HG03045 (cell line): Measurements from ENCODE around the gene DTX3.
"Not testable (repeated sequence)": the region's sequence is repeated elsewhere in the genome, so short reads cannot be mapped to it uniquely, and the experiment has no call there.

ENCODE experiments used
- ATAC-seq: cut with Tn5 transposase; IDR thresholded peaks from one replicate; pipeline ENCODE4 v1.9.1; 2021; ENCODE audit warnings: mild to moderate bottlenecking, moderate library complexity; ENCODE audit not compliant: unreplicated experiment

Gene DTX3, protein sequence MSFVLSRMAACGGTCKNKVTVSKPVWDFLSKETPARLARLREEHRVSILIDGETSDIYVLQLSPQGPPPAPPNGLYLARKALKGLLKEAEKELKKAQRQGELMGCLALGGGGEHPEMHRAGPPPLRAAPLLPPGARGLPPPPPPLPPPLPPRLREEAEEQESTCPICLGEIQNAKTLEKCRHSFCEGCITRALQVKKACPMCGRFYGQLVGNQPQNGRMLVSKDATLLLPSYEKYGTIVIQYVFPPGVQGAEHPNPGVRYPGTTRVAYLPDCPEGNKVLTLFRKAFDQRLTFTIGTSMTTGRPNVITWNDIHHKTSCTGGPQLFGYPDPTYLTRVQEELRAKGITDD

DNA sequence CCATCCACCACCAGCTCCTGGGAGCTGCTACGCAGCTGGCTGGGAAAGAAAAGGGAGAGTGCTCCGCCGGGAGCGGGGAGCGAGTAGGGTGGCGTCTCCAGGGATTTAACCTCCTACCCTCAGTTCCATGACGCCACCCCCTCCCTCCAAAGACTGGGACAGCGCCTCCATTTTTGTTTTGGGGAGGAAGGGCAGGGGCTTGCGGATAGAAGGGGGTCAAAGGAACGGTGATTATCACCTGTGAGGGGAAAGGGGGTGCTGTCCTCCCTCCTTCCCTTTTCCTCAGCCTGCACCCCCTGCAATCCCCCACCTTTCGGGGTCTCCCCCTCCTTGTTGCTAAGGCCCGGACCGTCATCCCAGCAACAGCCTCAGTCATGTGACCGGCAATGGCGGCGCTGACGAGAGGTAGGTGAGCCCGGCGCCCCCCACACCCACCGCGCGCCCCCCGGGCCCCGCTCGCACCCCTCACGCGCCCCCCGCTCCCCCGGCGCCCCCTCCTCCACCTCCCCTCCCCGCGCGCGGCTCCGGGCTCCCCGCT lies at the start of gene DTX3:
Gene DTX3 (plus strand): TSS at position 371 of the 538 bp plus-strand sequence. CDS start 1,694 bp downstream, outside the sequence.
- no peak for ATAC-seq

DNA sequence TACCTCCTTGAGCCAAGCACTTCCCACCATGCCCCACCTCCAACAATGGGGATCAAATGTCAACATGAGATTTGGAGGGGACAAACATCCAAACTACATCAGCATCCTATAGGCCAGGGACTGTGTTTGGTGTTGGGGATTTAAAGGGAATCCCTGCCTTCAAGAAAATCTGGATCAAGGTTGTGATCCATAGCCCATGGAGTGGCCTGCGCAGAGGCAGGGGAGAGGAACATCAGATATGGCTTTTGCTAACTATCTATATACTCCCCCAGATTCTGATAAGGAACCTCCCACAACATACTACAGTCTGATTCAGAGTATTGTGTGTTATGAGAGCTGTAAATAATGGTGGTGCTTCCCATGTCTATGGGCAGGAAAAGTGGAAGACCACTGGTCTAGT lies 49.7 kb upstream of the DTX3 start:
- no peak for ATAC-seq

DNA sequence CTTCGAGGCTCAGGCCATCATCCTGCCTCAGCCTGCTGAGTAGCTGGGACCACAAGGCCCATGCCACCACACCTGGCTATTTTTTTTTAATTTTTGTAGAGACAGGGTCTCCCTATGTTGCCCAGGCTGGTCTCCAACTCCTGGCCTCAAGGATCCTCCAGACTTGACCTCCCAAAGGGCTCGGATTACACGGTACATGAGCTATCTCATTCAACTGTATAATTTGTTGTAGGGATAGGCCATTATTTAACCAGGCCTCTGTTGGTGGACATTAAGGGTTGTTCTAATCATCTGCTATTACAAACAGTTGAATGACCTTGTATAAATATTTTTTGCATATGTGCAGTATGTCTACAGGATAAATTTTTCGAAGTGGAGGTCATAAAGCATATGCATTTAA lies 45.8 kb upstream of the DTX3 start:
- ATAC-seq, result no peak

DNA sequence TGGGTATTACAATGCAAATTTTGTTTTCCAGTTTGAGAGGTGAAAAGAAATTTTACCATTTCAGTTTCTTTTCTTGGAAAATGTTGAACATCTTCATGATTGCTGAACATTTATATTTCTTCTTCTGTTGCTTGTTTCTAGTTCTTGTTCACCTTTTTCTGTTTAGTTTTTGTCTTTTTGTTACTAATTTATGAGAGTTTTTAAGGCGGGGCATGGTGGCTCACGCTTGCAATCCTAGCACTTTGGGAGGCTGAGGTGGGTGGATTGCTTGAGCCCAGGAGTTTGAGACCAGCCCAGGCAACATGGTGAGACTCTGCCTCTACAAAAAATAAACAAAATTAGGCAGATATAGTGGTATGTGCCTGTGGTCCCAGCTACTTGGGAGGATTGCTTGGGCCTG lies 44.1 kb upstream of the DTX3 start:
- ATAC-seq, result no peak

DNA sequence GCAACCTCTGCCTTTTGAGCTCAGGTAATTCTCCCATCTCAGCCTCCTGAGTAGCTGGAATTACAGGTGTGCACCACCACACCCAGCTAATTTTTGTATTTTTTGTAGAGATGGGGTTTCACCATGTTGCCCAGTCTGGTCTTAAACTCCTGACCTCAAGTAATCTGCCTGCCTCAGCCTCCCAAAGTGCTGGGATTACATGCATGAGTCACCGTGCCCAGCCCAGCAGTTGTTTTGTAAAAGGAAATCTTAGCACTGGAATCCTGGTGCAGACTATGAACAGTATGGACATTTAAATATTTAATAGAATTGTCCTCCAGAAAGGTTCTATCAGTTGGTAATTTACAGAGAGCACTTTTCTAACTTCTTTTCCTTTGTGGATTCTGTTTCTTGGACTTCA lies 43.5 kb upstream of the DTX3 start:
- not testable (repeated sequence) for ATAC-seq

DNA sequence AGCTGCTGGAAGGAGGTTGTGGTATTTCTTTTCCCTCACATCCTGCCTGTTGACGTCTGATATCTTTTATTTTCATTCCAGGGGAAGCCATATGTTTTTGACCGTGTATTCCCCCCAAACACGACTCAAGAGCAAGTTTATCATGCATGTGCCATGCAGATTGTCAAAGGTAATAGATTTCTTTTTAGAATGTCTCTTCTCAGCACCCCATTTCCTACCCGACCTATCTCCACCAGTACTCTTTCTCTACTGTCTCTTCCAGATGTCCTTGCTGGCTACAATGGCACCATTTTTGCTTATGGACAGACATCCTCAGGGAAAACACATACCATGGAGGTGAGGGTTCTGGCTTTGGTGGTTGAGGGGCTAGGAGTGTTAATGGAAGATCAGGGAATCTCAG lies 41.3 kb upstream of the DTX3 start:
- ATAC-seq, result no peak

DNA sequence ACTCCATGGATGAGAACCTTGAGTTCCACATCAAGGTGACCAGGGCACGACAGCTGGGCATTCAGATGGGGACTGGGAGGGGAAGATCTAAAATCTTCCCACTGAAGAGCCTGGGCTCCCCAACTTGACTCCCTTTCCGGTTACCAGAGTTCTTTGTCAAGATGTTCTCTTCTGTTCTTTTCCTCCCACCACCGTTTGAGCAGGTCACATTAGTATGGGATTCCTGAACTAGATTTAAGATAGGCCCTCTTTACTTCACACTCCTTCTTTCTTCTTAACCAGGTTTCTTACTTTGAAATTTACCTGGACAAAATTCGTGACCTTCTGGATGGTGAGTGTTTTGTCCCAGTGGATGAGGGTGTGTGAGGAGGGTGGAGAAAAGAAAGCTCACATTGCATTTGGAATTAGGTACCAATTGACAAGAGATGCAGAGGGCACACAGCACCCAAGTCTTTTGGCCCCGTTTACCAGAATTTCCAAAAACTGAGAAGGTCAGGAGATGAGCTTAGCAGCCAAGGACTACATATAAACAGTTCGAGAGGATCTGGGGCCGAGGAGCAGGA lies 40.4 kb upstream of the DTX3 start:
- ATAC-seq, result no peak

DNA sequence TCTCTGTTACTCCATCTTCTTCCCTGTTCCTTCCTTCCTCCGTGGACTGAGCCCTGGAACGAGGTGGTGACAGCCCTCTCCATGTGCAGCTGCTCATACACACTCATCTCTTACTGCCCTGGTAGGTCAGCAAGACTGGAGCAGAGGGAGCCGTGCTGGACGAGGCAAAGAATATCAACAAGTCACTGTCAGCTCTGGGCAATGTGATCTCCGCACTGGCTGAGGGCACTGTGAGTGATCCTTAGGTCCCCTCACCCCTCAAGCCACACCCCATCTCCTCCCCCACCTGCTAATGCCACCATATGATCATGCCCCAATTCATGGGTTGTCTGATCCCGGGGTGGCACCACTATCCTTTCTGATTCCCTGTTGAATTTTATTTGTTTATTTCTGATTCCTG lies 35.8 kb upstream of the DTX3 start:
- no peak for ATAC-seq

DNA sequence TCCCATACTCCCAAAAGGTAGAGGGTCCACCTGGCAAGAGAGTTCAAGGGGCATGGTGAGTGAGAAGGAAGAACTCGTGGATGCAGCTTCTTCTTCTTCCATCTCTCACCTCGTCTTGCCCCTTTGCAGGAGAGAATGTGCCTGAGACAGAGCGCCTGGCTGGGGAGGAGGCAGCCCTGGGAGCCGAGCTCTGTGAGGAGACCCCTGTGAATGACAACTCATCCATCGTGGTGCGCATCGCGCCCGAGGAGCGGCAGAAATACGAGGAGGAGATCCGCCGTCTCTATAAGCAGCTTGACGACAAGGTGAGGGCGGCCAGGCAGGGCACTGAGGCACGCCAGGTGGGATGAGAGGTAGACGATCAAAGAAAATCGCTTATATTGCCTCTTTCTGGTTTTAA lies 34.8 kb upstream of the DTX3 start:
- ATAC-seq, result no peak

DNA sequence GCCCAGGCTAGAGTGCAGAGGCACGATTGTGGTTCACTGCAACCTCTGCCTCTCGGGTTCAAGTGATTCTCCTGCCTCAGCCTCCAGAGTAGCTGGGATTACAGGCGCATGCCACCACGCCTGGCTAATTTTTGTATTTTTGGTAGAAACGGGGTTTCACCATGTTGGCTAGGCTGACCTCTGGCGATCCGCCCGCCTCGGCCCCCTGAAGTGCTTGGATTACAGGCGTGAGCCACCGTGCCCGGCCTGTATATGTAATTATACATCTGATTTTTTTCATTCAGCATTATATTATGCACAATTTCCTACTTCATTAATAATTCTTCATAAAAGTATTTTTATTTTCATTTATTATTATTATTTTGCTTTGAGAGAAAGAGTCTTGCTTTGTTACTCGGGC lies 34.2 kb upstream of the DTX3 start:
- not testable (repeated sequence) for ATAC-seq

DNA sequence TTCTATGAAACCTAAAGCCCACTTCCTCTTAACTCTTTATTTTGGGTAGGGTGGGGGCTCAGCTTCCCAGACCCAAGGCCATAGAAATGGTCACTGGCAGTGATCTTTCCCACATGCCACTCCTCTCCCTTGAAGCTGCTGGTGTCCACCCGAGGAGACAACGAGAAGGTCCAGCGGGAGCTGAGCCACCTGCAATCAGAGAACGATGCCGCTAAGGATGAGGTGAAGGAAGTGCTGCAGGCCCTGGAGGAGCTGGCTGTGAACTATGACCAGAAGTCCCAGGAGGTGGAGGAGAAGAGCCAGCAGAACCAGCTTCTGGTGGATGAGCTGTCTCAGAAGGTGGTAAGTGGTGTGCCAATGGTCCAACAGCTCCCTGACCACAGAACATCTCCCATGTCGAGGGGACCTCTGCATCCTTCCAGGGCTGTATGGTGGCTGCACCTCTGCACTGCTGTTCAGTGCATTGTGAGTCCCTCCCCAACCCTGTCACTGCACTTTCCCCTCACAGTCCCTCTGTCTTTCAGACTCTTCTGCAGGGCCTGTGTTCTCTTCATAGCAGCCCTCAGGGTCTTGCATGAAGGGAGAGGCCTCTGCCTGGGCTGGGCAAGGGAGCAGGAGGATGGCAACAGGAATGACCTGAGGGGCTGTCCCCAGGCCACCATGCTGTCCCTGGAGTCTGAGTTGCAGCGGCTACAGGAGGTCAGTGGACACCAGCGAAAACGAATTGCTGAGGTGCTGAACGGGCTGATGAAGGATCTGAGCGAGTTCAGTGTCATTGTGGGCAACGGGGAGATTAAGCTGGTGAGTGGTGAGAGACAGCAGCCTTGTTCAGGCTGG lies 32.5 kb upstream of the DTX3 start:
- no peak for ATAC-seq

DNA sequence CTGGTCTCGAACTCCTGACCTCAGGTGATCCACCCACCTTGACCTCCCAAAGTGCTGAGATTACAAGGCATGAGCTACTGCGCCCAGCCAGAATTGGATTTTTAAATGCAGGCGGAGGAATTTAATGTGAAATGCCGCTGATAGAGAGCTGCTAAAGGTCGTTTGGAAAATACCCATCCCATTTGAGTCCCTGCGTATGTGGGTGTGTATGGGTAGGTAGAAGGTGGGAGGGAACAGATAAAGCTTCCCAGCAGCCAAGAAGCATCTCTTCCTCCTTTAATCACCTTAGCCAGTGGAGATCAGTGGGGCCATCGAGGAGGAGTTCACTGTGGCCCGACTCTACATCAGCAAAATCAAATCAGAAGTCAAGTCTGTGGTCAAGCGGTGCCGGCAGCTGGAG lies 29.8 kb upstream of the DTX3 start:
- no peak for ATAC-seq

DNA sequence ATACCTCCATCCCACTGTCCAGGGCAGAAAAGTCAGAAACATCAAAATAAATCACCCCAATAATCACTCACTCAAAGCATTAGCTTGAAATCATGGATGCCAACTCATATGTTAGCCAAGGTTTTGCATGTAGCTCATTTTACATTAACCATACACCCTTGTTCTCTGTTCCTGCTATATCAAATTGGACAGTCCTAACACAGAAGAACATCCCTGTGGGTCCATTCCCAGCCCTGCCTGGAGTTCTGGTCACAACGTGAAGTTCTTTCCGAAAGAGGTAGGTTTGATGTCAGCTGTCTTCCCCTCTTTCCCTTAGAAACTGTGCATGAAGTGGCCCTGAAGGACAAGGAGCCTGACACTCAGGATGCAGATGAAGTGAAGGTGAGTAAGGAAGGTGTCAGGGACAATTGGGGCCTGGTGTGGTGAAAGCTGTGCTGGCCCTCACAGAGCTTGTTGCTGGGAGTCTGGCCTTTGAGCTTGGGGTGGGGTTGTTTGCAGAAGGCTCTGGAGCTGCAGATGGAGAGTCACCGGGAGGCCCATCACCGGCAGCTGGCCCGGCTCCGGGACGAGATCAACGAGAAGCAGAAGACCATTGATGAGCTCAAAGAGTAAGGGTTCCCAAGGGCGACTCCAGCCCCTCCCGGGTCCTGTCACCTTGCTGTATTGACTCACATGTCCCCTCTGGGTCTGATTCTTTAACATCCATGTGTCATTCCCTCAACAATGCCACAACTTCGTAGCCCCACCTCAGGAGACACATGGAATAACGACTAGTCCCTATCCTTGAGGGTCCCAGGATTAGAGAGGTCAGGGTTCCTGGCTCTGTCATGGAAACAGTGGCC lies 28.6 kb upstream of the DTX3 start:
- no peak for ATAC-seq

DNA sequence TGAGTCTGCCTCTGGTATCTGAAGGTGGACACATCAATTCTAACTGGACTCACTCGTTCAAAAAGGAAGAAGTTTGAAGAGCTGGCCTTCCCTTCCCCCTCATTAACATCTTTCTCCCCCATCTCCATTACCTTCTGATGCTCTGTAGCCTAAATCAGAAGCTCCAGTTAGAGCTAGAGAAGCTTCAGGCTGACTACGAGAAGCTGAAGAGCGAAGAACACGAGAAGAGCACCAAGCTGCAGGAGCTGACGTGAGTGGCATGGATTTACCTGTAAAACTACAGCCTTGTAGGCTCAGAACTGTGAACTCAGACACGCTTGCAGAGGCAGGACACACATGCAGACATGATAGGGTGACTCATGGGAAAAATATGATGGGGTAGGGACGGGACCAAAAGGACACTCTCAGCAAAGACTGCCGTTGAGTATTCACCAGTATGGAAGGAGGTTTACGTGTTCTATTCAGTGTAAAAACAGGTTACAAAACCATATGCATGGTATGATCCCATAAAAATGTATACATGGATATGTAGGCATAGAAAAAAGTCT lies 27.9 kb upstream of the DTX3 start:
- no peak for ATAC-seq

DNA sequence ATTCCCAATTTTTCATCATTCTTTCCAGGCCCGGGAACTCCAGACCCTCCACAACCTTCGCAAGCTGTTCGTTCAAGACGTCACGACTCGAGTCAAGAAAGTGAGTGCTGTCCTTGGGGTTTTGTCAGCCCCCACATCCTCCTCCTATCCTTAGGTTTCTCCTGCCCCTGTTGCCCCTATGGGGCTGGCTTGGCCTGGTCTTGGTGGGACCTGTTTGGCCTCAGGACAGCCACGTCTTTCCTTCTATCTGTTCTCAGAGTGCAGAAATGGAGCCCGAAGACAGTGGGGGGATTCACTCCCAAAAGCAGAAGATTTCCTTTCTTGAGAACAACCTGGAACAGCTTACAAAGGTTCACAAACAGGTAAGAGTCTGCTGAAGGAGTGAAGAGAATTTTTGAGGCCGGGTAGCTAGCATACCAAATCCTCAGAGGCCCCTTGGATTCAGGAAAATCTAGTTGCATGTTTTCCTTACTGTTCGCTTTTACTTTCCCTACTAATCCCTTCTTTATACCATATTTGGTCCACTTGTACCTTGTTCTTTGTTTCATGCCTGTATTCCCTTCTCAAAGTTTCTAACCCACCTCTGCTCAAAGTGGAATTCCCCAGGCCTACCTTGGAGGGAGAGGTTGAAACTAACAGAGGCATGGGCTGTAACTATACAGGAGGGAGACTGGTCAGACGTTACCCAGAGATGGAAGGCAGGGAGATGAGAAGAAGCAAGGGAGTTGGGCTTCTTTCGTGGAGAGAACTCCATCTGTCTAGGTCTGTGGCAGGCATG lies 26.5 kb upstream of the DTX3 start:
- ATAC-seq, result no peak

DNA sequence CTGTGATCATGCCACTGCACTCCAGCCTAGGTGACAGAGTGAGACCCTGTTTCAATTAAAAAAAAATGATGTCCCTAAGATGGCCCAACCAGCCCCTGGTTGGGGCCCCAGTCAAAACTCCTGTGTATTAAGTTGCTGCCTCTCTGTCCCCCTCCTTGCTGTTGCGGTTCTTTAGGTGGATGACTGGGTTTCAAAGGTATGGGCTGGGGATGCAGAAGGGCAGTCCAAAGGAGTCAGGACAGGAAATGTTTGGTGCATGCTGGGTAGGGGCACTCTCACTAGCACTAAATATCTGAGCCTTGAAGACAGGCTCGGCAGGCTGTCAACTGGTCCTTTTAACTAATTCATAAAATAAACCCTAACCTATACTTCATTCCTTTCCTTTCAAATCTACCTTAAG lies 25.6 kb upstream of the DTX3 start:
- ATAC-seq, result no peak

DNA sequence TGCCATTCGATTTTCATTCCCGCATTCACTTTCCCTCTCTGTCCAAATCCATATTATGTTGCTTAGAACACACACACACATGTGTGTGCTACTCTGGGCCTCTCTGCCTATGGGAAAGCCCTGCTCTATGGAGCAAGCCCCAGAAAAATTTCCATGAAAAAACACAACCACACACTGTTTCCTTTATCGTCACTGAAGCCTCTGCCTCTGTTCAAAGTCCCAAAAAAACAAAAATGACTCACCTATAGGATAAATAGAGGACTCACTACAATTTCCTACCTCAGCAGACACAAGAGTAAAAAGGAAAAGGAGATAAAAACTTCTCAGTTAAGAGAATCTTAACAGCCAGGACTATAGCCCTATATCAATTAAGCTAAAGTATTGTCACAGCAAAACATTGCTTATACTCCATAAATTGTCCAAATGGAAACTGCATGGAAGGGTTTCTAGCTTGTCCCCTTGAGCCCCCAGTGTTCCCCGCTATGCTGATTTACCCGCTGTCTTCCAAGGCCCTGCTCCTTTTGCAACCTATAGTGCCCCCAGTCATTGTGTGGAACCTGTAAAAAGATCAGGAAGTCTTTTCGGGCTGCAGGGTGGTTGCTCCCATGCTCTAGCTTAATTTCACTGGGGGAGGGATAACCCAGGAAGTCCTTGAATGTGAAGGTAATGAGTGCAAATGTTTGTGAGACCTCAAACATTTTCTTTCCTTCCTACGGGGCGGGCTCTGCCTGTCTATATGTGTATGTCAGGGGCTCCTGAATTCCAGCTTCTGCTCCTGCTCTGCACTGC lies 24.8 kb upstream of the DTX3 start:
- ATAC-seq, result no peak

DNA sequence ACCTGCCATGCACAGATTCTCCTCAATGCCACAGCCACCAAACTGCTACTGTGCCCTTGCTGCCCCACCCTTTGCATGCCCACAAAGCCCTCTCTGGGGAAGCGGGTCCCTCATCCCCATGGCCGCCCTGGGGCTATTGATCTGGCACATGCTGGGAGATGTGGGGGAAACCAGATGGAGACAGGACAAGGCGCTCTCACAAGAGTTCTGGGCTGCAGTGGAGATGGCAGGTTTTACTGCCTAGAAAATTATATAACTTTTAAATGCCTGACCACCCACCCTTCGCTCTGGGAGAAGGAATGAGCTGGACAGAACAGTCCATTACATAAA lies 24.2 kb upstream of the DTX3 start:
- no peak for ATAC-seq

DNA sequence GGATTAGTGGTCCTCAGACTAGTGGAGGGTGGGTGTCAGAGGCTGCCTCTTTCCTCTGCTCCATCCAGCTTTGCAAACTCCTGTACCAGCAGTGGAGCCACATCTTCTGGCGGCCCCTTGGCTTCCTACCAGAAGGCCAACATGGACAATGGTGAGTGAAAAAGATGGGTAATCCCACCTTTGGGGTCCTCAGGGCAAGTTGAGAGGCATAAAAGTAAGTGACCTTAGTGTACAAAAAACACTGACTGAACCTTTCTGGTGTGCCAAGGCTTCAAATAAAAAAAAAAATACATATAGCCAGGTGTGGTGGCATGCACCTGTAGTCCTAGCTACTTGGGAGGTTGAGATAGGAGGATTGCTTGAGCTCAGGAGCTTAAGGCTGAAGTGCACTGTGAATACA lies 22.8 kb upstream of the DTX3 start:
- no peak for ATAC-seq
